Mesenchymal stem cell (in vitro differentiated cells and primary cell): Measurements from ENCODE around the gene MUC12.

Experiments used
- DNase-seq: peaks from one replicate; pipeline ENCODE4 v3.0.0-alpha.2; 2013
- H2AFZ ChIP-seq: one replicate; pipeline ENCODE4 v1.6.1; 2013; ENCODE audit warnings: low read depth, mild to moderate bottlenecking, control low read depth, inconsistent platforms, low read length, moderate library complexity
- H2AK5ac ChIP-seq: 2 replicates; pipeline ENCODE4 v1.6.1; 2013; ENCODE audit warnings: low read length, moderate library complexity, mild to moderate bottlenecking, inconsistent platforms; ENCODE audit not compliant: severe bottlenecking
- H2BK120ac ChIP-seq: one replicate; pipeline ENCODE4 v1.6.1; 2013; ENCODE audit warnings: low read depth, mild to moderate bottlenecking, inconsistent platforms, low read length, moderate library complexity
- H2BK12ac ChIP-seq, 2 experiments: one replicate each; pipeline ENCODE4 v1.6.1; 2013; ENCODE audit warnings: inconsistent platforms in 2 of 2, low read length in 2 of 2, mild to moderate bottlenecking in 2 of 2, moderate library complexity in 2 of 2, control low read depth in 1 of 2
- H2BK15ac ChIP-seq: one replicate; pipeline ENCODE4 v1.6.1; 2013; ENCODE audit warnings: mild to moderate bottlenecking, low read depth, inconsistent platforms; ENCODE audit not compliant: poor library complexity, severe bottlenecking
- H2BK5ac ChIP-seq: 2 replicates; pipeline ENCODE4 v1.6.1; 2013; ENCODE audit warnings: low read depth, mild to moderate bottlenecking, low read length, control low read depth, inconsistent platforms; ENCODE audit not compliant: poor library complexity, severe bottlenecking
- H3K14ac ChIP-seq, 2 experiments: one replicate each; pipeline ENCODE4 v1.6.1; 2013; ENCODE audit warnings: inconsistent platforms in 2 of 2, low read length in 2 of 2, control low read depth in 1 of 2, mild to moderate bottlenecking in 1 of 2, moderate library complexity in 1 of 2
- H3K18ac ChIP-seq, 2 experiments: one replicate each; pipeline ENCODE4 v1.6.1; 2013; ENCODE audit warnings: inconsistent platforms in 2 of 2, low read length in 2 of 2, control low read depth in 1 of 2, low read depth in 1 of 2, mild to moderate bottlenecking in 1 of 2
- H3K23ac ChIP-seq, 2 experiments: one replicate each; pipeline ENCODE4 v1.6.1; 2013; ENCODE audit warnings: inconsistent platforms in 2 of 2, low read length in 2 of 2, mild to moderate bottlenecking in 2 of 2, moderate library complexity in 2 of 2, control low read depth in 1 of 2
- H3K27ac ChIP-seq: 2 replicates; pipeline ENCODE4 v1.5.1; 2013; ENCODE audit warnings: mild to moderate bottlenecking, moderate library complexity, low read length, control low read depth, inconsistent platforms; ENCODE audit not compliant: poor library complexity, severe bottlenecking
- H3K27me3 ChIP-seq, 2 experiments: 2 replicates each; pipeline versions ENCODE4 v1.6.1 to v1.7.0; 2013; ENCODE audit warnings: low read length in 2 of 2, mild to moderate bottlenecking in 2 of 2, moderate library complexity in 2 of 2, control low read depth in 1 of 2, inconsistent platforms in 1 of 2; ENCODE audit not compliant: control insufficient read depth in 1 of 2, insufficient read depth in 1 of 2
- H3K36me3 ChIP-seq, 2 experiments: 2 replicates each; pipeline versions ENCODE4 v1.6.1 to v1.7.0; 2013; ENCODE audit warnings: low read length in 2 of 2, control low read depth in 1 of 2, inconsistent platforms in 1 of 2, low read depth in 1 of 2, mild to moderate bottlenecking in 1 of 2; ENCODE audit not compliant: insufficient read depth in 2 of 2, control insufficient read depth in 1 of 2
- H3K4ac ChIP-seq, 2 experiments: one replicate each; pipeline ENCODE4 v1.6.1; 2013; ENCODE audit warnings: inconsistent platforms in 2 of 2, low read length in 2 of 2, mild to moderate bottlenecking in 2 of 2, moderate library complexity in 2 of 2, control low read depth in 1 of 2, low read depth in 1 of 2
- H3K4me1 ChIP-seq: 2 replicates; pipeline ENCODE4 v1.6.1; 2013; ENCODE audit warnings: low read depth, low read length, control low read depth; ENCODE audit not compliant: control insufficient read depth, insufficient read depth
- H3K4me2 ChIP-seq: 2 replicates; pipeline ENCODE4 v1.6.1; 2013; ENCODE audit warnings: low read length, mild to moderate bottlenecking, inconsistent platforms; ENCODE audit not compliant: poor library complexity, severe bottlenecking
- H3K4me3 ChIP-seq, 2 experiments: 2 replicates each; pipeline versions ENCODE4 v1.5.1 to v1.7.0; 2013; ENCODE audit warnings: low read length in 2 of 2, mild to moderate bottlenecking in 2 of 2, control low read depth in 1 of 2, low read depth in 1 of 2; ENCODE audit not compliant: insufficient read depth in 1 of 2
- H3K79me1 ChIP-seq: replicated peaks from 2 replicates; pipeline ENCODE4 v1.6.1; 2013; ENCODE audit warnings: mild to moderate bottlenecking, control low read depth, low read length, inconsistent platforms; ENCODE audit not compliant: poor library complexity, severe bottlenecking
- H3K9ac ChIP-seq: 2 replicates; pipeline ENCODE4 v1.7.0; 2013; ENCODE audit warnings: mild to moderate bottlenecking, low read length, moderate library complexity
- H3K9me3 ChIP-seq: 2 replicates; pipeline ENCODE4 v1.7.0; 2013; ENCODE audit warnings: mild to moderate bottlenecking, low read length; ENCODE audit not compliant: control insufficient read depth
- H4K8ac ChIP-seq: one replicate; pipeline ENCODE4 v1.6.1; 2013; ENCODE audit warnings: inconsistent platforms, mild to moderate bottlenecking, low read length, moderate library complexity
- H4K91ac ChIP-seq: one replicate; pipeline ENCODE4 v1.6.1; 2013; ENCODE audit warnings: mild to moderate bottlenecking, low read length, inconsistent platforms
- WGBS: methylation state at CpG from one replicate; pipeline ENCODE4 v1.1.7; 2013; ENCODE audit warnings: mixed read lengths; 5-methylcytosine and 5-hydroxymethylcytosine counted together

The MUC12 gene

GRCh38 chr7:100959894-100960293, 9.5 kb upstream of the MUC12 start:
- Histone ChIP-seq H4K8ac (no peak overlapping the region), H3K4ac (no peak overlapping the region), H3K23ac (no peak overlapping the region), H2BK5ac (no peak overlapping the region), H2BK12ac (no peak overlapping the region), H2AK5ac (no peak overlapping the region), H2AFZ (no peak overlapping the region), H3K9ac (no peak overlapping the region), H3K27ac (no peak overlapping the region), H2BK15ac (no peak overlapping the region), H3K4me3 (no peak overlapping the region), H2BK120ac (no peak overlapping the region), H3K4me2 (no peak overlapping the region), H3K79me1 (no peaks in the 10 kb centered on the region), H3K14ac (no peak overlapping the region), H4K91ac (no peak overlapping the region), H3K36me3 (no peaks in the 10 kb centered on the region), H3K27me3 (peaks cover 42 to 78% of the 10 kb centered on the region in 2 experiments), H3K18ac (no peak overlapping the region), H3K4me1 (no peaks in the 10 kb centered on the region), H3K9me3 (peaks cover 14% of the 10 kb centered on the region)
- 60% methylated on average over 2 of the region's 2 CpGs for WGBS
- DNase-seq: no peak

GRCh38 chr7:100962537-100962936, 6.8 kb upstream of the MUC12 start:
- H3K4me3 ChIP-seq: no peak overlapping the region
- 91% methylated on average over 3 of the region's 3 CpGs for WGBS
- H2AFZ ChIP-seq: no peak overlapping the region
- no peaks in the 10 kb centered on the region for H3K36me3 ChIP-seq
- H3K4me1 ChIP-seq: peaks cover 9% of the 10 kb centered on the region
- no peak overlapping the region for H2BK15ac ChIP-seq
- H3K27me3 ChIP-seq: peaks cover 63 to 90% of the 10 kb centered on the region in 2 experiments
- no peak for DNase-seq
- no peak overlapping the region for H3K14ac ChIP-seq
- no peak overlapping the region for H3K9ac ChIP-seq
- no peaks in the 10 kb centered on the region for H3K79me1 ChIP-seq
- no peak overlapping the region for H2BK12ac ChIP-seq
- H2AK5ac ChIP-seq: no peak overlapping the region
- H4K91ac ChIP-seq: no peak overlapping the region
- no peak overlapping the region for H3K27ac ChIP-seq
- peaks cover 13% of the 10 kb centered on the region for H3K9me3 ChIP-seq
- H3K4me2 ChIP-seq: no peak overlapping the region
- no peak overlapping the region for H2BK120ac ChIP-seq
- no peak overlapping the region for H2BK5ac ChIP-seq
- no peak overlapping the region for H3K23ac ChIP-seq
- H4K8ac ChIP-seq: no peak overlapping the region
- no peak overlapping the region for H3K18ac ChIP-seq
- no peak overlapping the region for H3K4ac ChIP-seq

GRCh38 chr7:100963386-100963785, 6.0 kb upstream of the MUC12 start:
- Histone ChIP-seq H3K4me3 (no peak overlapping the region), H3K14ac (no peak overlapping the region), H3K4me1 (peaks cover 9% of the 10 kb centered on the region), H4K8ac (no peak overlapping the region), H2BK120ac (no peak overlapping the region), H3K9me3 (peaks cover 5% of the 10 kb centered on the region), H3K27me3 (peaks cover 71 to 92% of the 10 kb centered on the region in 2 experiments), H3K4ac (no peak overlapping the region), H4K91ac (no peak overlapping the region), H2AFZ (no peak overlapping the region), H3K9ac (no peak overlapping the region), H2AK5ac (no peak overlapping the region), H2BK5ac (no peak overlapping the region), H3K79me1 (no peaks in the 10 kb centered on the region), H2BK12ac (no peak overlapping the region), H3K27ac (no peak overlapping the region), H2BK15ac (no peak overlapping the region), H3K23ac (no peak overlapping the region), H3K4me2 (no peak overlapping the region), H3K36me3 (no peaks in the 10 kb centered on the region), H3K18ac (no peak overlapping the region)
- DNase-seq: no peak
- WGBS: 82% methylated on average over 10 of the region's 12 CpGs

GRCh38 chr7:100963874-100964273, 5.5 kb upstream of the MUC12 start:
- Histone ChIP-seq H3K4me3 (no peak overlapping the region), H3K14ac (no peak overlapping the region), H2BK12ac (no peak overlapping the region), H2AFZ (no peak overlapping the region), H3K27ac (no peak overlapping the region), H3K4ac (no peak overlapping the region), H2AK5ac (no peak overlapping the region), H3K36me3 (no peaks in the 10 kb centered on the region), H4K8ac (no peak overlapping the region), H3K4me2 (no peak overlapping the region), H2BK15ac (no peak overlapping the region), H2BK5ac (no peak overlapping the region), H3K23ac (no peak overlapping the region), H3K79me1 (no peaks in the 10 kb centered on the region), H3K9ac (no peak overlapping the region), H3K27me3 (peaks cover 76 to 92% of the 10 kb centered on the region in 2 experiments), H3K9me3 (peaks cover 5% of the 10 kb centered on the region), H3K4me1 (peaks cover 9% of the 10 kb centered on the region), H2BK120ac (no peak overlapping the region), H4K91ac (no peak overlapping the region), H3K18ac (no peak overlapping the region)
- no peak for DNase-seq
- 88% methylated on average over 7 of the region's 8 CpGs for WGBS
